Astrocyte of the cerebellum (primary cell): ENCODE results near the gene LSMEM2.
A peak's percentile ranks its signal among the peaks of the same experiment; 100 is the strongest.

Experiments
- DNase-seq: peaks from one replicate; pipeline ENCODE4 v3.0.0-alpha.2; 2011; ENCODE audit warnings: low read depth
- H3K4me3 ChIP-seq: 2 replicates; pipeline ENCODE4 v1.5.1; 2011; ENCODE audit warnings: mild to moderate bottlenecking, low read depth, low read length, moderate library complexity
- CTCF ChIP-seq: IDR thresholded peaks from 2 replicates; pipeline ENCODE4 v1.5.1; 2012; ENCODE audit warnings: low read length, low read depth, moderate library complexity, mild to moderate bottlenecking; ENCODE audit errors: missing control alignments
- in situ Hi-C: cut with HindIII; loops from 2 replicates; pipeline ENCODE4 v1.10.0; 2017; ENCODE audit warnings: low sequenced_read_pairs

The LSMEM2 gene

GRCh38 chr3:50233176-50233575, 45.7 kb upstream of the LSMEM2 start:
- in situ Hi-C loops, result no loop called here
- TF ChIP-seq CTCF, result no peak
- H3K4me3 ChIP-seq, result no peak overlapping the region
- DNase-seq, result no peak

- no peak for TF ChIP-seq CTCF
- DNase-seq, result peak; percentile 93
- in situ Hi-C loops, result no loop called here
- H3K4me3 ChIP-seq, result peak within 1 kb of the TSS; percentile 94
Measured at GRCh38 chr3:50235716-50236483, 43.0 kb upstream of the LSMEM2 start, which contains the start of gene GNAI2. Gene GNAI2, plus strand, starts transcription at chr3:50236204. Its CDS starts 132 bp downstream, at chr3:50236336.

- TF ChIP-seq CTCF, result no peak
- in situ Hi-C loops, result no loop called here
- peak overlapping the region; percentile 94 for H3K4me3 ChIP-seq
- DNase-seq, result no peak
Measured at GRCh38 chr3:50236484-50237132, 42.3 kb upstream of the LSMEM2 start.

- DNase-seq, result no peak
- peak overlapping the region; percentile 94 for H3K4me3 ChIP-seq
- in situ Hi-C loops, result no loop called here
- TF ChIP-seq CTCF, result no peak
Measured at GRCh38 chr3:50237133-50237651, 41.7 kb upstream of the LSMEM2 start.

GRCh38 chr3:50237754-50238548, 40.9 kb upstream of the LSMEM2 start:
- H3K4me3 ChIP-seq, result peak overlapping the region; percentile 94
- in situ Hi-C loops, result no loop called here
- DNase-seq, result no peak
- no peak for TF ChIP-seq CTCF

GRCh38 chr3:50238549-50239026, 40.3 kb upstream of the LSMEM2 start:
- peak overlapping the region; percentile 94 for H3K4me3 ChIP-seq
- no peak for DNase-seq
- in situ Hi-C loops, result no loop called here
- TF ChIP-seq CTCF, result peak; percentile 26
